Measurements from ENCODE around the gene TECTA.

Gene TECTA

DNA sequence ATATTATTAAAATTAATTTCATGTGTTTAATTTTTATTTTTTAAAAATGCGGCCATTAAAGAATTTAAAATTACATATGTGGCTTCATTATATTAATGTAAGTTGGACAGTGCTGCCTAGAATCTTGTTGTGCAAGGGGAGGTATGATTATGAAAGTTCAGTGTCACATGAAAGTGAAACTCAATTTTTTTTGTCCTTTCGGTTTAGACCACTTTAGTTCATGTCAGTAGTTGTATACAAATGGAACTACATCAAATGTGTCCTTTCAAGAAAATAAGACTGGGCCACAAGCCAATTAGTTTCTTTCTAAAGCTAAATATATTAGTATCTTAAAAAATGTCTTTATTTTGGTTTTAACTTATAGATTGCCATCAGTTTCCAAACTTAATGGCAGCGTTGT is 41.4 kb upstream of the TECTA start:
- no peak for DNase-seq (ENCODE audit: low spot score)
- TF ChIP-seq, protein P1, sequence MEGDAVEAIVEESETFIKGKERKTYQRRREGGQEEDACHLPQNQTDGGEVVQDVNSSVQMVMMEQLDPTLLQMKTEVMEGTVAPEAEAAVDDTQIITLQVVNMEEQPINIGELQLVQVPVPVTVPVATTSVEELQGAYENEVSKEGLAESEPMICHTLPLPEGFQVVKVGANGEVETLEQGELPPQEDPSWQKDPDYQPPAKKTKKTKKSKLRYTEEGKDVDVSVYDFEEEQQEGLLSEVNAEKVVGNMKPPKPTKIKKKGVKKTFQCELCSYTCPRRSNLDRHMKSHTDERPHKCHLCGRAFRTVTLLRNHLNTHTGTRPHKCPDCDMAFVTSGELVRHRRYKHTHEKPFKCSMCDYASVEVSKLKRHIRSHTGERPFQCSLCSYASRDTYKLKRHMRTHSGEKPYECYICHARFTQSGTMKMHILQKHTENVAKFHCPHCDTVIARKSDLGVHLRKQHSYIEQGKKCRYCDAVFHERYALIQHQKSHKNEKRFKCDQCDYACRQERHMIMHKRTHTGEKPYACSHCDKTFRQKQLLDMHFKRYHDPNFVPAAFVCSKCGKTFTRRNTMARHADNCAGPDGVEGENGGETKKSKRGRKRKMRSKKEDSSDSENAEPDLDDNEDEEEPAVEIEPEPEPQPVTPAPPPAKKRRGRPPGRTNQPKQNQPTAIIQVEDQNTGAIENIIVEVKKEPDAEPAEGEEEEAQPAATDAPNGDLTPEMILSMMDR (conservative IDR thresholded peaks at IDR 0.05; ENCODE audit: low read depth): no peak
- no peak overlapping the region for H3K27ac ChIP-seq
- POLR2A ChIA-PET (ENCODE audit: low non-redundant PET): no interaction called here
- CTCF ChIA-PET: no interaction called here

DNA sequence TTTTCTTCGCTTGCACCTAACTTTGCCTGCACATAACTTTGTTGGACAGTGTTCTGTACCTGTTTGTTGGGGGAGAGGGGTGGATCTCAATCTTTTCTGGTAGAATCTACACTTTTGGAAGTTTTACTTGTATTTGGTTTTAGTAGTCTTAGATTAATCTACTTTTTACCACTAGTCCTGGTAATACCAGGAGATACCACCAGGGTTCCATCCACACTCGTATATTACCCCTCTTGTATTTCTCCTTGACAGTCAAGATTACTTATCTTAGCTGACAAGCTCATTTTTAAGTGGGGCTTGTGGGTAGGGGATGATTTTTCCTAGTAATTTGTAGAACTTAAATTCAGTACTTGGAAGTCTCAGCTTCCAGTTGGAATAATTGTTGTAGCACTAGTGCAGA is 37.3 kb upstream of the TECTA start:
- H3K27ac ChIP-seq: no peak overlapping the region
- ChIA-PET CTCF (interaction anchor here (0.6 to 0.7 kb wide), 4 partner anchors 13 to 179 kb away, joined by 3 to 4 read pairs (median 3); no protein-coding TSS in a partner anchor), POLR2A (ENCODE audit: low non-redundant PET) (no interaction called here)
- TF ChIP-seq, protein P1 (conservative IDR thresholded peaks at IDR 0.05; ENCODE audit: low read depth): no peak
- DNase-seq (ENCODE audit: low spot score): no peak

DNA sequence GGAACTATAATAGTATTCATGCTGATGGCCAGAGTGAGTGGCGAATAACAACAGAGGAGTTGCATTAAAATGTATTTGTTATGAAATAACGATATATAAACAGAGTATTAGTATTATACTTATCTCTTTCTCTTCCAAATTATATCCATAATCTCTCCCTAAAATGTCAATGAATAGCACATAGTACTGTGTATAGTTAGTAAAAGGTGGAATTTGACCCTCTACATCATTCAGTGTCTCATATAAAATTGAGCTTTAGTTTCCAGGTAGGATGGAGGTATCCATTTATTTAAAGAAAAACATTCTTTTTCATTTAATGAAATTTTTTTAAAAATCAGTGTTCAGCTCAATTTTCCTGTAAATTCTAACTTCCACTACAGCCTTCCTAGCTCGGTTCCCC is 34.4 kb upstream of the TECTA start:
- TF ChIP-seq, protein P1 (conservative IDR thresholded peaks at IDR 0.05; ENCODE audit: low read depth): no peak
- CTCF ChIA-PET: no interaction called here
- no peak for DNase-seq (ENCODE audit: low spot score)
- POLR2A ChIA-PET (ENCODE audit: low non-redundant PET): no interaction called here
- no peak overlapping the region for H3K27ac ChIP-seq

DNA sequence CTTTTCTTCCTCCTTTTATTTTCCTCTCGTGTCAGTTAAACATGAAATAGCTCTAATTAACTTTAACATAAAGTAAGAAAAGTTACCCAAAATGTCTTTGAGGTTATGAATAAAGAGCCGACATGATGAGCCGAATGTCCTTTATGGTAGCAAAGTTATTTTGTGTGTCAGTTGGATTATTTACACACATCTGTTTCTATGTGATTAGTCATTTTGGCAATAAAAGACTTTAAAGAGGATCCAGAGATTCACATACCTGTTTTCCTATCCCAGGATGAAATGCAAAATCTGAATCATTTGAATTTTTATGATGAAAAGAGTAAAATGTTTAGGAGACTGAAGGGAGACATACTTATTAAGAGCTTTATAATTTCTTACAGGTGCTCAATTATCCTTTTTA is 34.0 kb upstream of the TECTA start:
- no peak overlapping the region for H3K27ac ChIP-seq
- ChIA-PET POLR2A (ENCODE audit: low non-redundant PET) (no interaction called here), CTCF (no interaction called here)
- TF ChIP-seq, protein P1 (conservative IDR thresholded peaks at IDR 0.05; ENCODE audit: low read depth): no peak
- DNase-seq (ENCODE audit: low spot score): no peak

DNA sequence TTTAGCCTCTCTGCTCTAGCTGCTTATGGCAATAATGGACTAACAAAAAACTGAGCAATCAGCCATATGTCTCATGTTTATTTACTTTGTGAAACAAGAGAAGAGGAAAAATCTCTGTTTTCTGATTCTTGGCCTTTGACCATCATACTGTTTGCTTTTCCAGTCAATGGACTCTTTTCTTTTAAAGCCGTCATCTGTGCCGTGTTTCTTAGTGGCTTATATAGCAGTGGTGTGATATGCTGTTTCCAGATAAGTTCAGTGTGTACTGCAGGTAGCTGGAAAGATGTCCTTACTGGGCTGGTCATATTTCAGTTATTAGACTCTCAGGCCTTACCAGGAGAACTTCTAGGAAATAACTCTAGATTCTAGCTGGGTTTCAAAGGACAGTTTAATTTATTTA is 33.6 kb upstream of the TECTA start:
- CTCF ChIA-PET: no interaction called here
- DNase-seq (ENCODE audit: low spot score): no peak
- POLR2A ChIA-PET (ENCODE audit: low non-redundant PET): no interaction called here
- no peak overlapping the region for H3K27ac ChIP-seq
- TF ChIP-seq, protein P1 (conservative IDR thresholded peaks at IDR 0.05; ENCODE audit: low read depth): no peak

DNA sequence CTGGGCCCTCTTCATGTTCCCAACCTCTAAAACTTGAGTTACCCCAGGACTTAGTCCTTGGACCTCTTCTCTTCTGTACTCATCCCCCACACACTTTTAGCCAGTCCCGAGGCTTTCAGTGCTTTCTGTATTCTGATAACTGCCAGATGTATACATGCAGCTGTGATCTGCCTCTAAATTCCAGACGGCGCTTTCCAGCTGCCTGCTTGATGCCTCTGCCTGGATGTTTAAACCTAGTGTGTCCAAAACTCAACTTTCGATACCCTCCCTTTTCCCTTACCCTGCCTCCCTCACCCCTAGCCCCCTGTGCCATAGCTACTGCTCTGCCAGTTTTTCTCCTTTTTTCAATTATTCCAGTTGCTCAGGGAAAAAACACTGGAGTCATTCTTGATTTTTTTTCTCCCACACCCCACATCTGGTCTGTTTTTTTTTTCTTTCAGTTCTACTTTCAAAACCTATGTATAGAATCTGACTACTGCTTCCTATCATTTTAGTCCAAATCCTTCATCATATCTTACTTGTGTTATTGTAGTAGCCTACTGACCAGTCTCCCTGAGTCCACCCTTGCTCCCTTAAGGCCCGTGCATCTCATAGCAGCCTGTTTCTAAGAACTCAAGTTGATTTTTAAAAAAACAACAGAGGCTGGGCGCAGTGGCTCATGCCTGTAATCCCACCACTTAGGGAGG is 32.9 kb upstream of the TECTA start:
- CTCF ChIA-PET: no interaction called here

More for the DNA sequence above, 32.9 kb upstream of the TECTA start:
- TF ChIP-seq, protein P1 (conservative IDR thresholded peaks at IDR 0.05; ENCODE audit: low read depth): no peak
- H3K27ac ChIP-seq: no peak overlapping the region
- POLR2A ChIA-PET (ENCODE audit: low non-redundant PET): no interaction called here
- DNase-seq (ENCODE audit: low spot score): no peak

All from RWPE1 (cell line).